Naive thymus-derived CD4-positive, alpha-beta T cell (primary cell): ENCODE data around the gene MRPL18. TPM values are rescaled to one million over a fixed set of nuclear protein-coding genes. Genes with fewer than 3 reads are reported as not detected.
"Not testable (repeated sequence)": the region's sequence is repeated elsewhere in the genome, so short reads cannot be mapped to it uniquely, and the experiment has no call there.

Experiments used
- ATAC-seq: fragments of 150-1000 bp; cut with Tn5 transposase; 2 replicates; pipeline ENCODE4 v1.10.0; 2021; ENCODE audit warnings: mild to moderate bottlenecking, moderate library complexity
- CTCF ChIA-PET: fragments of 350-600 bp; sonication (Branson Sonifier 250); formaldehyde crosslinking; loops from one replicate; lab custom pipeline; 2021; ENCODE audit warnings: antibody characterized with exemption; lab: Charles Lee
- POLR2A ChIA-PET: fragments of 350-600 bp; sonication (Branson Sonifier 250); formaldehyde crosslinking; loops from one replicate; lab custom pipeline; 2021; ENCODE audit warnings: antibody characterized with exemption, inconsistent platforms; lab: Charles Lee
- DNase-seq, 9 donors: peaks; one replicate each; pipeline versions ENCODE4 v3.0.0 to v3.0.0-alpha.2; 2020 to 2022; ENCODE audit warnings: mixed read lengths in 1 of 9
- H3K27ac ChIP-seq: one replicate; pipeline ENCODE4 v1.7.0; 2013; ENCODE audit warnings: mild to moderate bottlenecking, low read depth, low read length, moderate library complexity
- H3K27me3 ChIP-seq, 2 donors: one replicate each; pipeline ENCODE4 v1.7.0; 2013; ENCODE audit warnings: low read length in 2 of 2, mild to moderate bottlenecking in 2 of 2, moderate library complexity in 2 of 2; ENCODE audit not compliant: control insufficient read depth in 2 of 2, insufficient read depth in 2 of 2
- H3K36me3 ChIP-seq, 3 experiments: 1 replicate in 2 of 3; 2 replicates in 1 of 3; pipeline ENCODE4 v1.7.0; 2013; ENCODE audit warnings: low read length in 3 of 3, mild to moderate bottlenecking in 3 of 3, moderate library complexity in 1 of 3; ENCODE audit not compliant: insufficient read depth in 3 of 3, control insufficient read depth in 2 of 3
- H3K4me1 ChIP-seq, 2 donors: one replicate each; pipeline ENCODE4 v1.7.0; 2013; ENCODE audit warnings: low read length in 2 of 2, mild to moderate bottlenecking in 2 of 2, moderate library complexity in 1 of 2; ENCODE audit not compliant: control insufficient read depth in 2 of 2, insufficient read depth in 2 of 2
- H3K4me3 ChIP-seq: 2 replicates; pipeline ENCODE4 v1.7.0; 2013; ENCODE audit warnings: mild to moderate bottlenecking, low read length
- H3K9me3 ChIP-seq, 3 experiments: 1 replicate in 2 of 3; 2 replicates in 1 of 3; pipeline ENCODE4 v1.7.0; 2013; ENCODE audit warnings: low read length in 3 of 3; ENCODE audit not compliant: control insufficient read depth in 2 of 3
- H3K27ac Mint-ChIP-seq, 9 donors: one replicate each; pipeline ENCODE4 v1.8.0; 2020 to 2022; ENCODE audit warnings: mixed read lengths in 9 of 9, mild to moderate bottlenecking in 8 of 9, moderate library complexity in 5 of 9, inconsistent platforms in 2 of 9
- H3K27me3 Mint-ChIP-seq, 5 donors: one replicate each; pipeline ENCODE4 v1.8.0; 2021 to 2022; ENCODE audit warnings: mixed read lengths in 5 of 5, mild to moderate bottlenecking in 1 of 5
- H3K36me3 Mint-ChIP-seq, 5 donors: one replicate each; pipeline ENCODE4 v1.8.0; 2020 to 2022; ENCODE audit warnings: mixed read lengths in 5 of 5, mild to moderate bottlenecking in 3 of 5, inconsistent platforms in 1 of 5
- H3K4me1 Mint-ChIP-seq, 7 donors: one replicate each; pipeline ENCODE4 v1.8.0; 2020 to 2022; ENCODE audit warnings: mixed read lengths in 7 of 7, mild to moderate bottlenecking in 3 of 7, inconsistent platforms in 1 of 7
- H3K4me3 Mint-ChIP-seq, 10 donors: one replicate each; pipeline ENCODE4 v1.8.0; 2020 to 2022; ENCODE audit warnings: mild to moderate bottlenecking in 10 of 10, mixed read lengths in 10 of 10, moderate library complexity in 6 of 10, inconsistent platforms in 2 of 10
- H3K9me3 Mint-ChIP-seq, 11 donors: one replicate each; pipeline ENCODE4 v1.8.0; 2020 to 2022; ENCODE audit warnings: mixed read lengths in 11 of 11, mild to moderate bottlenecking in 4 of 11, inconsistent platforms in 1 of 11, moderate library complexity in 1 of 11
- intact Hi-C, 2 donors: fragments of 100-400 bp; cut with micrococcal nuclease; formaldehyde crosslinking; loops; one replicate each; pipeline ENCODE4 v1.15.1; 2023
- polyA plus RNA-seq, 2 donors: library from polyadenylated mRNA; unstranded; fragments of 300-500 nt; fragmentation: Illumina TruSeq; gene quantifications; one replicate each; pipeline ENCODE4 v1.2.3, GENCODE V29; 2021
- total RNA-seq, 6 experiments: library from RNA in 5 of 6; stranded (reverse) in 5 of 6; gene quantifications; 1 replicate in 5 of 6; 2 replicates in 1 of 6; pipeline ENCODE4 v1.2.3 and lab custom pipeline; 2021 to 2026

The MRPL18 gene
- total and polyA plus RNA-seq, 7 experiments from 2014 or later, result 18.8 to 122 (median 39.8) TPM

DNA sequence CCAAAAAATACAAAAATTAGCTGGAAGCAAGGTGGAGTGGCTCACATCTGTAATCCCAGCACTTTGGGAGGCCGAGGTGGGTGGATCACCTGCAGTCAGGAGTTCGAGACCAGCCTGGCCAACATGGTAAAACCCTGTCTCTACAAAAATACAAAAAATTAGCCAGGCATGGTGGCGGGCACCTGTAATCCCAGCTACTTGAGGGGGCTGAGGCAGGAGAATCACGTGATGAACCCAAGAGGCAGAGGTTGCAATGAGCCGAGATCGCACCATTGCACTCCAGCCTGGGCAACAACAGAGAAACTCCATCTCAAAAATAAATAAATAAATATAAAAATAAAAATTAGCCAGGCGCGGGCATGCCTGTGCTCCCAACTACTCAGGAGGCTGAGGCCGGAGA is 34.4 kb downstream of the MRPL18 start:
- H3K27ac Mint-ChIP-seq, H3K27me3 ChIP-seq, H3K27me3 Mint-ChIP-seq, intact Hi-C loops, ATAC-seq, H3K9me3 ChIP-seq, DNase-seq, H3K27ac ChIP-seq, POLR2A ChIA-PET, H3K4me3 Mint-ChIP-seq, H3K4me3 ChIP-seq, H3K36me3 ChIP-seq, H3K36me3 Mint-ChIP-seq, H3K9me3 Mint-ChIP-seq: not testable (repeated sequence)
- CTCF ChIA-PET, result interaction anchor here (1.2 kb wide), 1 partner anchor 9 kb away, joined by 3 read pairs; no protein-coding TSS in a partner anchor
- peaks cover 0 to 24% of the 10 kb centered on the region in 2 donors for H3K4me1 ChIP-seq
- H3K4me1 Mint-ChIP-seq, result peaks cover 13 to 38% (median 25%) of the 10 kb centered on the region in 7 donors

DNA sequence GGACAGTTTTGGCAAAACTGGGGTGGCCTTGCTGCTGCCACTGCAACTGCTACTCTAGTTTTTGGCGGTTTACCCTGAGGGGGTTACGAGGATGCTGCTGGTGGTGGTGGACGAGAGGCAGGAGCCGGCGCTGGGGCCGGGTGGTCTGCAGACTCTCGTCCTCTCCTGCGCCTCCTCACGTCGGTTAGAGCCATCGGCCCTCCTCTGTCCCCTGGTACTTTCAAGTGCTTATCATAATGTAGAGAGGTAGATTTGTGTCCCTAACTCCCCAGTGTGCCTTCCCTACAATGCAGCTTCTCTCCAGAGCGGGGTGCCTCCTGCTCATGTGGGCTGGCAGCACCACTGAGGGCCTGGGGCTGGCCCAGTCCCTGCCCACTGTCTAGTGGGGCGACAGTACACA is 35.7 kb downstream of the MRPL18 start:
- H3K4me3 Mint-ChIP-seq, result no peak overlapping the region
- CTCF ChIA-PET, result no interaction called here
- Histone ChIP-seq H3K36me3 (no peaks in the 10 kb centered on the region), H3K4me1 (peaks cover 0 to 11% of the 10 kb centered on the region in 2 donors), H3K27ac (no peak overlapping the region), H3K27me3 (no peaks in the 10 kb centered on the region), H3K9me3 (no peaks in the 10 kb centered on the region), H3K4me3 (no peak overlapping the region)
- H3K9me3 Mint-ChIP-seq, result peaks cover 0 to 2% (median 0%) of the 10 kb centered on the region in 11 donors
- H3K36me3 Mint-ChIP-seq, result peaks cover 0 to 4% (median 3%) of the 10 kb centered on the region in 5 donors
- H3K27ac Mint-ChIP-seq, result no peak overlapping the region
- intact Hi-C loops, result no loop called here
- ATAC-seq, result no peak
- H3K27me3 Mint-ChIP-seq, result peaks cover 0 to 6% (median 0%) of the 10 kb centered on the region in 5 donors
- POLR2A ChIA-PET, result no interaction called here
- DNase-seq, result no peak
- H3K4me1 Mint-ChIP-seq, result peaks cover 6 to 29% (median 16%) of the 10 kb centered on the region in 7 donors

- peaks cover 0 to 2% (median 0%) of the 10 kb centered on the region in 11 donors for H3K9me3 Mint-ChIP-seq
- Histone ChIP-seq H3K27ac (no peak overlapping the region), H3K36me3 (no peaks in the 10 kb centered on the region), H3K4me3 (no peak overlapping the region), H3K4me1 (peaks cover 0 to 3% of the 10 kb centered on the region in 2 donors), H3K27me3 (no peaks in the 10 kb centered on the region), H3K9me3 (no peaks in the 10 kb centered on the region)
- peaks cover 6 to 33% (median 16%) of the 10 kb centered on the region in 7 donors for H3K4me1 Mint-ChIP-seq
- POLR2A ChIA-PET, result no interaction called here
- intact Hi-C loops, result no loop called here
- CTCF ChIA-PET, result no interaction called here
- H3K36me3 Mint-ChIP-seq, result peaks cover 0 to 4% (median 3%) of the 10 kb centered on the region in 5 donors
- DNase-seq (no peak), ATAC-seq (no peak)
- H3K4me3 Mint-ChIP-seq, result no peak overlapping the region
- H3K27me3 Mint-ChIP-seq, result peaks cover 0 to 13% (median 0%) of the 10 kb centered on the region in 5 donors
- no peak overlapping the region for H3K27ac Mint-ChIP-seq
Observed at GRCh38 chr6:159826968-159827647, 36.8 kb downstream of the MRPL18 start.

DNA sequence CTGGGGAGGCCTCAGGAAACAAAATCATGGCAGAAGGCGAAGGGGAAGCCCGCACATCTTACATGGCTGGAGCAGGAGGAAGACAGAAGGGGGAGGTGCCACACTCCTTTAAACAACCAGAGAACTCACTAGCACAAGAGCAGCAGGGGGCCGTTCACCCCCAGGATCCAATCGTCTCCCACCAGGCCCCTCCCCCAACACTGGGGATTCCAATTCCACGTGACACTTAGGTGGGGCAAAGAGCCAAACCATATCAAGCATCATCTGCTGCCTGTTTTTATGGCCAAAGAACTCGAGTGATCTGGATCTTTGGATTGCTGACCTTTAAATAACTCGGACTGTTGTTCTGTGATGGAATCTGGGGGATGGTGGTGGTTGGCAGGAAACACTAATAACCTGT is 37.8 kb downstream of the MRPL18 start:
- H3K9me3 ChIP-seq, result no peaks in the 10 kb centered on the region
- no peaks in the 10 kb centered on the region for H3K36me3 ChIP-seq
- DNase-seq (no peak), ATAC-seq (no peak)
- H3K4me3 ChIP-seq, result no peak overlapping the region
- CTCF ChIA-PET, result no interaction called here
- no peak overlapping the region for H3K27ac Mint-ChIP-seq
- intact Hi-C loops, result no loop called here
- H3K4me3 Mint-ChIP-seq, result no peak overlapping the region
- H3K27me3 ChIP-seq, result no peaks in the 10 kb centered on the region
- no peak overlapping the region for H3K27ac ChIP-seq
- peaks cover 0 to 13% (median 0%) of the 10 kb centered on the region in 5 donors for H3K27me3 Mint-ChIP-seq
- peaks cover 0 to 4% (median 3%) of the 10 kb centered on the region in 5 donors for H3K36me3 Mint-ChIP-seq
- peaks cover 5 to 29% (median 13%) of the 10 kb centered on the region in 7 donors for H3K4me1 Mint-ChIP-seq
- POLR2A ChIA-PET, result no interaction called here
- peaks cover 0 to 2% (median 0%) of the 10 kb centered on the region in 11 donors for H3K9me3 Mint-ChIP-seq
- H3K4me1 ChIP-seq, result peaks cover 0 to 8% of the 10 kb centered on the region in 2 donors

DNA sequence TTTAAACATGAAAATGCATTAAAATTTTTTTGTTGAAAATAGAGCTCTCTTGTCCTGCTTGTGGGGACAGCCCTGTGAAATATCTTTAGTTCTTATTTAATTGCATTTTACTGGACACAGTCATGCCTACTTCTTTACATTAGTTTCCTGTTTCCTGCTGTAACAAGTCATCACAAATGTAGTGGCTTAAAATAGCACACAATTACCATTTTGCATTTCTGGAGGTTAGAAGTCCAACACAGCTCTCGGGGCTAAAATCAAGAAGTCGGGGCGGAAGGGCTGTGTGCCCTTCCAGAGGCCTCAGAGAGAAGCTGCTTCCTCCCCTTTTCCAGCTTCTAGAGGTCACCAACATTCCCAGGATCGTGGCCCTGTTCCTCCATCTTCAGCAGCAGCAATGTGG is 39.3 kb downstream of the MRPL18 start:
- H3K36me3 ChIP-seq, result no peaks in the 10 kb centered on the region
- DNase-seq (no peak), ATAC-seq (peak; percentile 53)
- H3K4me3 ChIP-seq, result no peak overlapping the region
- CTCF ChIA-PET, result interaction anchor here (0.6 kb wide), 1 partner anchor 75 kb away, joined by 3 read pairs; no protein-coding TSS in a partner anchor
- no peak overlapping the region for H3K27ac ChIP-seq
- H3K4me1 ChIP-seq, result peaks cover 0 to 21% of the 10 kb centered on the region in 2 donors
- Mint-ChIP-seq H3K9me3 (peaks cover 0 to 2% (median 0%) of the 10 kb centered on the region in 11 donors), H3K27ac (peak overlapping the region in 1 of 9 donors; percentile 67), H3K4me1 (peaks cover 9 to 42% (median 26%) of the 10 kb centered on the region in 7 donors), H3K4me3 (no peak overlapping the region), H3K27me3 (peaks cover 0 to 13% (median 0%) of the 10 kb centered on the region in 5 donors), H3K36me3 (peaks cover 0 to 4% (median 1%) of the 10 kb centered on the region in 5 donors)
- intact Hi-C loops, result no loop called here
- POLR2A ChIA-PET, result interaction anchor here (1.1 kb wide), 1 partner anchor 9 kb away, joined by 3 read pairs; no protein-coding TSS in a partner anchor
- H3K27me3 ChIP-seq, result no peaks in the 10 kb centered on the region
- H3K9me3 ChIP-seq, result no peaks in the 10 kb centered on the region

GRCh38 chr6:159830501-159831372 is 40.5 kb downstream of the MRPL18 start:
- Mint-ChIP-seq H3K9me3 (peaks cover 0 to 2% (median 0%) of the 10 kb centered on the region in 11 donors), H3K4me1 (peaks cover 9 to 53% (median 38%) of the 10 kb centered on the region in 7 donors), H3K27me3 (peaks cover 0 to 13% (median 0%) of the 10 kb centered on the region in 5 donors), H3K4me3 (no peak overlapping the region), H3K36me3 (peaks cover 0 to 4% (median under 1%) of the 10 kb centered on the region in 5 donors), H3K27ac (peak overlapping the region in 5 of 9 donors; percentile 10 to 61 (median 20))
- Histone ChIP-seq H3K4me1 (peaks cover 0 to 33% of the 10 kb centered on the region in 2 donors), H3K4me3 (no peak overlapping the region), H3K27ac (no peak overlapping the region), H3K36me3 (no peaks in the 10 kb centered on the region), H3K9me3 (no peaks in the 10 kb centered on the region), H3K27me3 (no peaks in the 10 kb centered on the region)
- intact Hi-C loops, result no loop called here
- DNase-seq (no peak), ATAC-seq (no peak)
- ChIA-PET POLR2A (no interaction called here), CTCF (no interaction called here)
